CD4-positive, alpha-beta T cell treated with Interleukin-6 at 100 ng/mL for 8 hours (primary cell): Measurements from ENCODE around the gene SFXN5.
A peak's percentile ranks its signal among the peaks of the same experiment; 100 is the strongest.
"Not testable (repeated sequence)": the region's sequence is repeated elsewhere in the genome, so short reads cannot be mapped to it uniquely, and the experiment has no call there.

Experiments used
- DNase-seq: peaks from one replicate; pipeline ENCODE4 v3.0.0-alpha.2; 2020; ENCODE audit warnings: mixed read lengths, low spot score

The SFXN5 gene

GRCh38 chr2:72921853-72922252 lies 149.7 kb downstream of the SFXN5 start:
- DNase-seq = no peak

GRCh38 chr2:72921088-72921851 lies 150.2 kb downstream of the SFXN5 start:
- no peak for DNase-seq

- no peak for DNase-seq
Measured at GRCh38 chr2:72920318-72921087, 151.0 kb downstream of the SFXN5 start.

- DNase-seq = no peak
Measured at GRCh38 chr2:72919414-72920317, 151.8 kb downstream of the SFXN5 start.

GRCh38 chr2:72917877-72918553 lies 153.5 kb downstream of the SFXN5 start:
- DNase-seq = no peak

- peak; percentile 26 for DNase-seq
Measured at GRCh38 chr2:72917138-72917876, 154.2 kb downstream of the SFXN5 start, which contains the start of gene EMX1. Gene EMX1 (plus strand): TSS chr2:72917519. CDS start chr2:72917853, 334 bp downstream.

- no peak for DNase-seq
Measured at GRCh38 chr2:72916743-72917137, 154.8 kb downstream of the SFXN5 start.

- peak; percentile 11 for DNase-seq
Measured at GRCh38 chr2:72915907-72916742, 155.4 kb downstream of the SFXN5 start.

GRCh38 chr2:72915320-72915906 lies 156.1 kb downstream of the SFXN5 start:
- DNase-seq = no peak

GRCh38 chr2:72914589-72915319 lies 156.8 kb downstream of the SFXN5 start:
- no peak for DNase-seq

- no peak for DNase-seq
Measured at GRCh38 chr2:72914206-72914559, 157.3 kb downstream of the SFXN5 start.

GRCh38 chr2:72913486-72914205 lies 157.9 kb downstream of the SFXN5 start:
- DNase-seq = no peak

- no peak for DNase-seq
Measured at GRCh38 chr2:72911256-72911655, 160.3 kb downstream of the SFXN5 start.

GRCh38 chr2:72908741-72909140 lies 162.8 kb downstream of the SFXN5 start:
- no peak for DNase-seq

GRCh38 chr2:72907369-72907768 lies 164.1 kb downstream of the SFXN5 start:
- not testable (repeated sequence) for DNase-seq

GRCh38 chr2:72901426-72901825 lies 170.1 kb downstream of the SFXN5 start:
- DNase-seq = no peak

GRCh38 chr2:72900191-72900825 lies 171.2 kb downstream of the SFXN5 start:
- DNase-seq = no peak

GRCh38 chr2:72898585-72898906 lies 173.0 kb downstream of the SFXN5 start:
- DNase-seq = no peak
